Stimulated activated CD4-positive, alpha-beta T cell treated with anti-CD3 and anti-CD28 coated beads, Interleukin-12 subunit alpha, Interleukin-12 subunit beta, amount 100 ng/mL, for 4 hours (primary cell): ENCODE data around the gene PLXNC1.

Experiments used
- DNase-seq: peaks from one replicate; pipeline ENCODE4 v3.0.0-alpha.2; 2020

The PLXNC1 gene

DNA sequence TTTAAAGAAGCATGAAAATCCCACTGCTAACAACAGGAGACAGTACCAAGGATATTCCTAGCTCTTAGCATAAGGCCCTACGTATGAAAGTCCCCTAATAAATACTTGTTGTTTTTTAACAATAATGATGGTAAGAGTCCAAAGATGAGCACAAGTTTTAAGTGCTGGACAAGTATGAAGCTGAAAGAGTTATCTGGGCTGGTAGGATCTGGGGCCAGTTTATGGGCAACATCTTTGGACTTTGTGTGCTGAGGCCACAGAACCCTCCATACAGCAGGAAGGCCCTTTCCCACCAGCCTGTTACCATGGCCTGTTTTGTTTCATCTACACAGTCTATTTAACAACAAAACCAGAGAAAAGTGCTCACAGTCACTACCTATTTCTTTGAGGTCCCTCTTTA, 12.5 kb upstream of the PLXNC1 start:
- no peak for DNase-seq

DNA sequence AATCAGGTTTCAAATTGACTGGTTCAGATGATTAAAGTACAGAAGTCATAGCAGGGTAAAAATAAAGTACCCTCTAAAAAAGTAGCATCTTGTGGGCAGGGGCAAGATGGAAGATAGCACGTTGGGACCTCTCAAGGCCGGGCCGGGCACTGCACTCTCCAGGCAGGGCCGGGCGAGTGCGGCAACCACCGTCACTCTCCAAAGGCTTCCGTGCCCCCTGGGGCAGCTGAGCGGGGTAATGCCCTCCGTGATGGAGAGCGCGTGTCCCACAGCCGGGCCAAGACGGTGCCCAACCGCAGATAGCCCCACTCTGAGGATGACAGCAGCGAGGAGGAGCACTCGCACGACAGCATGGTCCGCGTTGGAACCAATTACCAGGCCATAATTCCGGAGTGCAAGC, 8.6 kb upstream of the PLXNC1 start:
- DNase-seq, result no peak

DNA sequence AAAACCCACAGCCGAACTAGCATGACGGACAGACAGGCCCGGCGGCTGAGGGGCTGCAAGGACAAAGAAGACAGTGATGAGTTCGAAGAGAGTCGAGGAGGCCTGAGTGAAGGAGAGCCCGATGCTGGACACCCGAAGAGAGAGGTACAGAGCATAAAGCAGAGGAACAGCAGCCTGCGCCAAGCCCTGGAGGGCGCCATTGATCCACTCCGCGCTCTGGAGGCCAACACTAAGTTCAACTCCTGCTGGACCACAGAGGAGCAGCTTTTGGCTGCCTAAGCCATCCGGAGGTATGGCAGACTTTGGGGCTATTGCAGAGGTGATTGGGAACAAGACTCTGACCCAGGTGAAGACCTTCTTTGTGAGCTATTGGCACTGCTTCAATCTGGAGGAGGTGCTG, 7.8 kb upstream of the PLXNC1 start:
- DNase-seq, result peak; percentile 59

DNA sequence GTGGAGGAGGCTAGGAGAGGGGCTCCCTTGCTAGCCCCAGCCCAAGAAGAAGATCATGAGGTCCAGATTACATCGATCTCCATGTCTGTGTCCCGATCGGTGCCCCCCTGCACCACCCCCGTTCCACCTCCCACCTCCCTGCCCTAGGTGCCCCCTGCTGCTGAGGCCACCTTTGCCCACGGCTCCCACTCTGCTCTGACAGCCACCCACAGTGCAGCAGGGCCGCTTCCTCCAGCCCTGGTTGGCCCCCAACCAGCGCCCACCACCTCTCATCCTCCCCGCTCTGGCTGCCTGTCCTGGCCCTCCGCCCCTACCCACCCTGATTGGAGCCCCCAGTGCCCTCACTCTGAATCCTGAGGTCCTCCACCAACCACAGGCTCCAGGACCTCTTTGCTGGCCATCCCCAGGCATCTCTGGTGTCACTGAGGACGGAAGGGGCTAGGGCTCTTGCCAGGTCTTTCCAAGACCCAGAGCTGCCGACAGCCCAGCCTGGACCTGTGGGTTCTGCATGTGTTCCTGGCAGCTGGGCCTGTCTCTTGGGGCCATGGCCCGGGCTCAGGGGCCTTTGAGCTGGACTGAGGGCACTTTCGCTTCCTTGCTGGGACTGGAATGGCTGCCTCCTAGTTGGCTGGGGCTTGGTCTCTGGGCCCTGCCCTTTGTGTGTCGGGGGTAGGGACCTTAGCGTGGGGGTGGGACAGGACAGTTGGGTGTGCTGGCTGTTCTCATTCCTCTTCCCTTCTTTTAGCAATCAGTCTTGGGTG, 7.2 kb upstream of the PLXNC1 start:
- no peak for DNase-seq

DNA sequence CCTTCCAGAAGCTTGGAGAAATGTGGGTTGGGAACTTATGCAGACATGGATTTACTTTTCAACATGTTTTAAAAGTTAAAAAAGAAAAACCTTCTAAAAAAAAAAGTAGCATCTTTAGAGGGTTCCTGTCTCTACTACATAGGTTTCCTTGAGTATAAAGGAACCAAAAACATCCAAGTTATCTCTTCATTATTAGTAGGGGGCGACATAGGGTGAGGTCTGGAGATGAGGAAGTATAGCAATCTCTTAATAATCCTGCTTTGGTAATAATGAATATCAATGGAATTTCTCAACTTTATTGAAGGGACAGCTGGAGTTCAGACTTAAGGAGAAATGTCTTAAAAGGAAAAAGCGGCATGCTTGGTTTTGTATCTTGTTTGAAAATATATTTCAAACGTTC, 6.5 kb upstream of the PLXNC1 start:
- no peak for DNase-seq

DNA sequence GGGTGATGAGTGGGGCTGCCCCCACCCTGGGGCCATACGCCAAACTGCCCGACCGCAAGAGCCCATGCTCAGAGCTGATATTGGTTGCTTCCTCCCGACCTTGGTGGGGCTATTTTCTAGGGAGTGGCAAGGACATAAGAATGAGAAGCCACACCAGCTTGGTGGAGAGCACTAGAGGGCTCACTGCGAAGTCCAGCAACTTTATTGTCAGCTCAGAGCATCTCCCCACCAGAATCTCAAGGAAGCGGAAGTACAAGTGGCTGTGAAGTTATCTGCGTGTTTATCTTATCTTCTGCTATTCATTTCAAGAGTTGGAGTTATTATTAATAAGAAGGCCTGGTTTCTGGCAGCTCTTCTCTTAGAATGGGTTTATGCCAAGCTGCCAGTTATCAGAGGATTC, 4.9 kb upstream of the PLXNC1 start:
- no peak for DNase-seq

DNA sequence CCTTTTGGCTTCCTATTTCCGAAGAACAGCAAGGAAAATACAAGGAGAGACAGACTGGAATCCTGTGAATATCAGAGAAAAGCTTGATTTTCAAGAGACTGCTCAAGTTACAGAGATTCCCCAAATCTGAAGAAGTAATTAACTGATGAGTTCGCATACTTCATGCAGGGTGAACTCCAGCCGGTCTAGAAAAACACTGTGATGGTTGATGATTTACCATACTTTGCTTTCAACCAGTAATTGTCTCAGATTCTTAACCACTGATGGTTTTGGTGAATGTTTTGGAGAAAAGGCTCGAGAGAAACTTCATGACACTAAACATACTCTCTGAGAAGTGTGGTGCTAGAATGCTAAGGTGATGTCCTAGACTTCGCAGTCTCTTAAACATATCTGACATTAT, 4.4 kb upstream of the PLXNC1 start:
- no peak for DNase-seq

DNA sequence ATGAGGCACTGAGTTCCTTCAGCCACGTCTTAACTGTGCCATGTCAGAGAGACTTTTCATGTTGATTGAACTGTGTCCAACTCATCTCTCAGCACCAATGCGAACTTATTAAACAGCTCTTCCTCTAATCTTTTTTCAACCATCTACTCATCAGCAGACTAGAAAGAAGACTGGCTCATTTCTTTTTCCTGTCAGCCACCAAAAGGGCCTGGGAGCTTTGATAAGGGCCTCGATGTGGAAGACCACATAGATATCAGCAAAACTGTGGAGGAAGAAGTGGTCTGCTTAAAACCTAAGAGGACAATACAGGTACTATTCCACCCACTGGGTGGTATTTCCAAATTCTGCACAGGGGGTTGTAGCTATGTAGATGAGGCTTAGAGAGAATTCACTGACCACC, 3.6 kb upstream of the PLXNC1 start:
- no peak for DNase-seq

DNA sequence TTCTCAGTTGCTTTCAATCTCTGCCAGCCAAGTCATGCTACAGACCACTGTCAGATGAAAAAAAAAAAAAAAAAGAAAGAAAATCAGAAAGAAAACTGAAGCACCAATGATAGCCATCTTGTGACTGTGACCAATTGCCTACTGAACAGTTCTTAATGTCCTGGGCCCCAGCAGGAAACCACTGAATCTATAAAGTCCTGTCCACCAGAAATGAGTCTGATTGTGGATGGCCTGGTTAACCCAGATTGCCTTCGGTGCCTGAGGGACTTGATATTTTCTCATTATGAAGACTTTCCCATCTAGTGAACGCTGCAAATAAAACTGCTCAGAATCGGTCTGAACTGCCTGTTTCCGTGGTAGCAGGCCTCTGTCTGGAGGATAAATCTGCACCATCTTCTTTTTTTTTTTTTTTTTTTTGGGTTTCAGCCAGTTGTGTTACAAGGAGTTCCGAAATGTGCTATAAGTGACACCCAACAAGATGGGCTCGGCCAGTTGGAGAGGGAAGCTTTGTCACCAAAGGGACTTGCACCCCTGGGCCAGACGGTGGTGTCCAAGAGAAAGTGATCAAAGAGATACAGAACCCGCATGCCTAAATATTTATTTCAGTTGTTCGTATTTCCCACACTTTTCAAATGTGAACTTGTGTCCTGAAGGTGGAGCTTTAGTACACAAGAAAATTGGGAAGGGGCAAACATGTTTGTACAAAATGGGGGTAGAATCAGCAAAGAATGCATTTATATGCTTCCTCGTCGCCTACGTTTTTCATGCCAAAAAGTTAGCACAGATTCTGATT, 3.0 kb upstream of the PLXNC1 start:
- DNase-seq, result no peak

DNA sequence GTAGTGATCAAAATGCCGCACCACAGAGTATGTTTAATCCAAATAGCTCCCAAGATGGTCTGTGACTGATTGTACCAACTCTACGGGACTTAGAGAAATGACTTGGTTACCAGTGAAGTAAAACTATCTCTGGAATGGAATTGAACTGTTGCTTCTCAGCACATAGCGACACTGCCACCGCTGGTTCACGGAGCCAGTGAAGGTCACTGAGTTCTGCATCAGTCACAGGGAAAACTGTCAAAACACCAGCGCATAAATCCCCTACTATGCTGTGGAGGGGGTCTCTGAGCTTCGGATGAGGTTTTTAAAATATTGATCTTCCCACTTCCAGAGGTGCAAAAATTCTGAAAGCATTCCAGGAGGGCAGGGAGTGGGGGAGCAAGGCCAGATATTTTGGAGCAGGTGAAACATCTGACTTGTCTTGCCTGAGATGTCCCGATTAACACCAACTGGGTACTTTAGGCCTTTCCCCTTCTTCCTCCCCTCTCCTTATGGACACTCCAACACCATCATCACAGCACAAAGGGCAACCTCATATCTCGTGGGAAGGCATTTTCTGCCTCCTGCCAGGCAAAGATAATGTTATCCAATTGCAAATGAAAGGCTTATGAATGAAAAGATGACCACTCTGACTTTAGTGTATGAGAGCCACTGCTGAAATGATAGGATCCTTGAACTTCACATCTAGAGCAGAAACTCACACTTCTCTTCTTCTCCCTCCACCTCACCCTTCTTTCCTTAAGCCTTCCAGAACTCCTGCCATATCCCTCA, 2.0 kb upstream of the PLXNC1 start:
- DNase-seq, result no peak

DNA sequence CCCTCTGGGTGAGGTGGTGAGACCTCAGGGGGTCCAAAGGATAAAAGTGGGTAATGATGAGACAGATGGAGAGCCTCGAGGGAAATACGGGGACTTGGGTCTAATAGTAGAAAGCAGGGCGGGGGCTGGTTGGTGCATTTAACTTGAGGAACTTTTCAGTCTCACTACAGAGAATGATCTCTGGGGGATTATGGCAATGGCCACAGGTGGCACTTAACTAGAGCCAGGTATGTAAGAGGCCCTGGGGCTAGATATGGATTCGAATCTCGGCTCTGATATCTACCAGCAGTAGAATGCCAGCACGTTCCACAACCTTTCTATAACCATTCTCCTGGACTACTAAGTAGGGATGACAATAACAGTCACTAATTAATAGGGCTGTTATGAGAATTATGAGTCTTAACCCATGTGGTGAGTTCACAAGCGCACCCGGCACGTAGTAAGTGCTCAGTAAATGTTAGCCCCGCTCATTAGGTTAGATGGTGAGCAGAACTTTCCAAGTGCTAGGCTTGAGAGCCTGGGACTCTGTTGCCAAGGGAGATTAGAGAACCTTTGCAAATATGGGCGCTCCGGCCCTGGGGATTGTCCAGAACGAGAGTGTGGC, 888 bp upstream of the PLXNC1 start:
- DNase-seq, result no peak

DNA sequence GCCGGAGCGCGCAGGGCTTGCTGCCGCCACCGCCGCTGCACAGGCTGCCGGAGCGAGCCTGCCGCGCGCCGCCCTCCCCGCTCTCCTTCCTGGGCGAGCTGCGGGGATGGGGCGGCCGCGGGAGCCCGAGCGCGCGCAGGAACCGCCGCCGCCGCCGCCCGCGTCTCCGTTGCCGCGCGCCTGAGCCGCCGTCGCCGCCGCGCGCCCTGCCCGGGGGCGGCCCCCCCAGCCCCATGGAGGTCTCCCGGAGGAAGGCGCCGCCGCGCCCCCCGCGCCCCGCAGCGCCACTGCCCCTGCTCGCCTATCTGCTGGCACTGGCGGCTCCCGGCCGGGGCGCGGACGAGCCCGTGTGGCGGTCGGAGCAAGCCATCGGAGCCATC, 352 bp downstream of the PLXNC1 start:
- DNase-seq, result no peak

DNA sequence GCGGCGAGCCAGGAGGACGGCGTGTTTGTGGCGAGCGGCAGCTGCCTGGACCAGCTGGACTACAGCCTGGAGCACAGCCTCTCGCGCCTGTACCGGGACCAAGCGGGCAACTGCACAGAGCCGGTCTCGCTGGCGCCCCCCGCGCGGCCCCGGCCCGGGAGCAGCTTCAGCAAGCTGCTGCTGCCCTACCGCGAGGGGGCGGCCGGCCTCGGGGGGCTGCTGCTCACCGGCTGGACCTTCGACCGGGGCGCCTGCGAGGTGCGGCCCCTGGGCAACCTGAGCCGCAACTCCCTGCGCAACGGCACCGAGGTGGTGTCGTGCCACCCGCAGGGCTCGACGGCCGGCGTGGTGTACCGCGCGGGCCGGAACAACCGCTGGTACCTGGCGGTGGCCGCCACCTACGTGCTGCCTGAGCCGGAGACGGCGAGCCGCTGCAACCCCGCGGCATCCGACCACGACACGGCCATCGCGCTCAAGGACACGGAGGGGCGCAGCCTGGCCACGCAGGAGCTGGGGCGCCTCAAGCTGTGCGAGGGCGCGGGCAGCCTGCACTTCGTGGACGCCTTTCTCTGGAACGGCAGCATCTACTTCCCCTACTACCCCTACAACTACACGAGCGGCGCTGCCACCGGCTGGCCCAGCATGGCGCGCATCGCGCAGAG, 873 bp downstream of the PLXNC1 start:
- DNase-seq, result peak; percentile 36

DNA sequence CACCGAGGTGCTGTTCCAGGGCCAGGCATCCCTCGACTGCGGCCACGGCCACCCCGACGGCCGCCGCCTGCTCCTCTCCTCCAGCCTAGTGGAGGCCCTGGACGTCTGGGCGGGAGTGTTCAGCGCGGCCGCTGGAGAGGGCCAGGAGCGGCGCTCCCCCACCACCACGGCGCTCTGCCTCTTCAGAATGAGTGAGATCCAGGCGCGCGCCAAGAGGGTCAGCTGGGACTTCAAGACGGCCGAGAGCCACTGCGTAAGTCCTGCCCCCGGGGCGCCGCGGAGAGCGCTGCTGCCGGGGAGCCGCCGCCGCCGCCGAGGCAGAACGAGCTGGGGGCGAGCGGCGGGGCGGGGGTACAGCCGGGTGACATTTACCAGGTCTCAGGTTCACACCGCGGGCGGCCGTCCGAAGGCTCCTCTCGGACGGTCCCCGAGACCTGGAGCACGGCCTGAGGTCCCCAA, 1.4 kb downstream of the PLXNC1 start:
- DNase-seq, result peak; percentile 17

DNA sequence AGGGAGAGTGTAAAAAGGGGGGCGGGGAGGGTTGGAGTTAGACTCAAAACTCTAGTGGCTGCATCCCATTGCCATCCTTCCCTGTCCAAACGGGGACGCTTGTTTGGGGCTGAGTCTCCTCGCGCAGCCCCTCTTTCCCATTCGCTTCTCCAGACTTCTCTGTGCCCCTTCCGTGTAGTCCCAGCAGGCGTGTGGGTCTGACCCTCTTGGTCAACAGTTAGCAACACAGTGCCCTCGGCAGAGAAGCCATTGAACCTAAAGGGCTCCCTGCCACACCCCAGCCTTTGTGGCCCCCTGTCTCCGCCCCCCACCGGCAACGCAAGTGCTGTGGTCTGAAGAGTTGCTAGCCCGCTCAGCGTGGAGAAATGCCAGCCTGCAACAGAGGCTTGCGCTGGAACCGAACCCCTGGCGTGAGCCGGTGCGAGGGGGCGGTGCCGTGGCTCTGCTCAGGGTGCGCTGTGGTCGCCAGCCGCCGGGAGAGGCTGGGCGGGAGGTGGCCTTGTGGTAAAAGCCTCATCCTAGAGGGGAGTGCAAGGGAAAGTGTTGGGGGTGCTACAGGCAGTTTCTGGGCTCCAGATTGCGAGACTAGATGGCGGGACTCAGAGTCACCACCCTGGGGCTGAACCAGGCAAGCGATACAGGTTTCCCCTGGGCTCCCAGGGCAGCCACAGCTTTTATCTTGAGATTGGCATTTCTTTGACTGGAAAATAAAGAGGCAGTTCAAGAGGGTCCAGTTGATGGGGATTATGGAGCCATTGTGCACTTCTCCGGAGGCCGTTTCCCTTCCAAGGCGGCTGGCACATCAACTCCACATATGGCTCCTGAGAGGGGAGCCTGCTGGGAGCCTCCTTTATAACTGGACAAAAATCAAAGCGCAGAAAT, 2.1 kb downstream of the PLXNC1 start:
- peak; percentile 22 for DNase-seq

DNA sequence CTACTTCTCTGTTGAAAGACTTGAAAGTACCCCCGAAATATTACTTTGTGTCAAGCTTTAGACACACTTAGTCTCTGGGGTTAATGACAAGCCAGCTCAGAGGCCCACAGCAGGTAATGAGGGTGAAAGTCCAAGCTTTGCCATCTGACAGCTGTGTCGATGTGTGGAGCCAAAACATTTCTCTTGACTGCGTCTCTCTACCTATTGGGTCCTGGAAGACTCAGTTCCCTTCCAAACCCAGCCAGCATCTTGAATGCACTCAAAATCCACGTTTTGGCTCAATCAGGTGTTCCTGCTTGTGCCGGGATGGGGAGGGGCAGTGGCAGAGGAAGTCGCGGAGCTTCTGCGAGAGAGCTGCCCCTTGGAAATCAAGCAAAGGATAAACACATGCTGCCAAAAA, 3.2 kb downstream of the PLXNC1 start:
- no peak for DNase-seq

DNA sequence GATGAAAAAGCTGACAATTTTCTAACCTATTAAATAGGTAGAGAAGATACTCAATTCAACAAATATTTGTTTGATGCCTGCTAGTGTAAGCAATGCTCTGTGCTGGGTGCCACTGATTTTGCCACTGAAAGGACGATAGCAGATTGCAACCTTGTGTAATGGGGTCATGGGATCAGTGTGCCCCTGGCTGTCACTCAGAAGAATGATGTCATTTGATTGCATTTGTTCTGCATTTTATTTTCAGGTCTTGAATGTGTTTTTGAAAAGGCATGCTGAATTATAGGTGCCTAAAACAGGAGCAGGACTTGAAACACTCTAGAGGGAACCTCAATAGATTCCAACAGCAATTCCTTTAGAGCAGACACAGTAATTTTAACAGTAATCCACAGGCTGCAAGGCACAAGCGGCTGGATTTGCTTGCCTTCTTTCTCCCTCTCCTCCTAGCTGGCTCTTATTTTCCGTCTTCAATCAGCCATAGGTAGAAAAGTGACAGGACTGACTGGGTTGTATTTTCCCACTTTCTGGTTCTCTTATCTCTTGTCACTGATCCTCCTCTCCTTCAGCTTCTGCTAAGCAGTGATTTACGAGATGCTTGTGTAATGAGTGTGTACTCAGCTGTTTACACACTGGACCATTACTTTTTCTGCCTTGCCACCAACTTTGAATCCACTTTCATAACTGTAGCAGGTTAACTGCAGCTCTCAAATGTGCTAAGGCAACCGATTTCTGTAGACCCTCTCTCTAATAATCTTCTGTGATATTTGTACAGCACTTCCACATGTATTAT, 4.1 kb downstream of the PLXNC1 start:
- no peak for DNase-seq

DNA sequence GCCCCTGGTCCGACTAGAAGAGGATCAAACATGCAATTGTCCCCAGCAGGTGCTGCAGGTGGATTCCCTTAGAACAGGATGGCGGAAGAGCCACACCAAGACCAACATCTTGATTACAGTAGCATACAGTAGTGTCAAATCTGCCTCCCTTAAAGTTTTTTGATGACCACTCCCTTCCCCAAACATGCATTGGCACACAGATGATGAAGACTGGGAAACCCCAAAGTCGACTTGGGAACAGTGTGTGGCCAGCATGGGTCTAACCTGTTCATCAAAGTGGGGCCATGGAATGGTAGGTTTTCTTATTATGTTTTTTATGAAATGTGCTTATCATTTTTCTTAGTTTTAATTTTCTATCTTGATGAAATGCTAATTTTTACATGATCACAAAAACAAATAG, 8.8 kb downstream of the PLXNC1 start:
- DNase-seq, result no peak

DNA sequence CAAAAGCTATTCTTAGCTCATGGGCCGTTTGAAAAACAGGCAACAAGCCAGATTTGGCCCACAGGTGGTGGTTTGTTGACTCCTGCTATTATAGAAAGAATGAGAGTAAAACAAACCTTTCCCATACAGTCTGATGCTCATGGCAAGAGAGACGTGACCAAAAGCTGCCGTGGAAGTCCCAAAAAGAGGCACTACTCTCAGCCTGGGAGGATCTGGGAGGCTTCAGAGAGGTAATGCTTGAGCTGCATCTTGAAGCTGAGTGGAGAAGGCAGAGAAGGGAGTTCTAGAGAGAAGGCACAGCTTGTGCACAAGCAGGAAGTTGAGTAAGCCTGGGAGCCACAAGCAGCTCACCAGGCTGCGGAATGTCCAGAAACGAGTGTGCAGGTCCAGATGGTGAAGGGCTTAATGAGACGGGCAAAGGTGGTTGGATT, 9.6 kb downstream of the PLXNC1 start:
- no peak for DNase-seq

DNA sequence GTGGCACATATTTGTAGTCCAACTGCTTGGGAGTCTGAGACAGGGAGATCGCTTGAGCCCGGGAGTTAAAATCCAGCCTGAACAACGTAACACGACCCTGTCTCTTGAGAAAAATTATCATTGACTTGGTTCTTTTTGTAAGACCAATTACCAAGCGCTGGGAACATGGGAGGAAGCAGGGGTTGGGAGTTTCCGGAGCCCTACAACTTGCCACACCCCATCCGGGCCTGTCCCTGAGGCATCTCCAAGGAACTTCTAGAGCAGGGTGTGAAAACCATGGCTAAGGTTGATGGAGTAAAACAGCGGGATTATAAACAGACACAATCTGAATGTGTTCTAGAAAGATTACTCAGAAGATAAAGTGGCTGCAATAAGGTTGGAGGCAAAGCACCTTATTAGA, 10.3 kb downstream of the PLXNC1 start:
- DNase-seq, result no peak

DNA sequence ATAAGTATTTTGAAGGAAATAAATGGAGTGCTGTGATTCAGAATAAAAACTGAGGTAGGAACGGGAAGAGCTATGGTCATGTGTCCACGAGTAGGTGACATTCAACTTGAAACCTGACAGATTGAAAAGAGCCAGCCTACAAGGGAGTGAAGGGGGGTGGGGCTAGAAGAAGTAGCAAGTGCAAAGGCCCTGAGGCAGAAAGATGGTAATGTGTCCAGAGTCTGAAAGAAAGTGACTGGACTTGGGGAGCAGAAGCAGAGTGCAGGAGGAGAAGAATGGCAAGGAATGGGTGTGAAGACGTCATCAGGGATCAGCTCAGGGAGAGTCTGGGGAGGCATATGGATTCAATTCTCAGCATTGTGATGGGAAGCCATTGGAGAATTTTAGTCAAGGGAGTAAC, 13.7 kb downstream of the PLXNC1 start:
- DNase-seq, result no peak
